Mesothelial cell of epicardium (in vitro differentiated cells): ENCODE data around the gene KRT25. TPM values are rescaled to one million over a fixed set of nuclear protein-coding genes. Genes with fewer than 3 reads are reported as not detected.
"Not testable (repeated sequence)": the region's sequence is repeated elsewhere in the genome, so short reads cannot be mapped to it uniquely, and the experiment has no call there.

Experiments used
- DNase-seq, 2 experiments: peaks; one replicate each; pipeline ENCODE4 v3.0.0; 2021; ENCODE audit warnings: low spot score in 2 of 2; ENCODE audit not compliant: unreplicated experiment in 2 of 2
- H3K27ac Mint-ChIP-seq: 2 replicates; pipeline ENCODE4 v1.8.0; 2021; ENCODE audit warnings: mixed read lengths
- H3K27me3 Mint-ChIP-seq: 2 replicates; pipeline ENCODE4 v1.8.0; 2021; ENCODE audit warnings: low read depth, mixed read lengths
- H3K36me3 Mint-ChIP-seq: 2 replicates; pipeline ENCODE4 v1.8.0; 2021; ENCODE audit warnings: mixed read lengths
- H3K4me1 Mint-ChIP-seq: 2 replicates; pipeline ENCODE4 v1.8.0; 2021; ENCODE audit warnings: mixed read lengths
- H3K4me3 Mint-ChIP-seq: 2 replicates; pipeline ENCODE4 v1.8.0; 2021; ENCODE audit warnings: mild to moderate bottlenecking, moderate library complexity, mixed read lengths
- H3K9me3 Mint-ChIP-seq: 2 replicates; pipeline ENCODE4 v1.8.0; 2021; ENCODE audit warnings: mixed read lengths
- CTCF ChIP-seq: fragments of 200-600 bp; sonication (generic); IDR thresholded peaks from one replicate; pipeline ENCODE4 v1.5.0; 2021; ENCODE audit warnings: antibody characterized with exemption; ENCODE audit not compliant: unreplicated experiment
- total RNA-seq: library from RNA; stranded (reverse); gene quantifications from 3 replicates; pipeline ENCODE4 v1.2.1, GENCODE V29; 2021

The KRT25 gene
- total RNA-seq, 1 donor from 2014 or later: not detected

- Mint-ChIP-seq H3K4me3 (no peak overlapping the region), H3K4me1 (no peaks in the 10 kb centered on the region), H3K27me3 (peaks cover 66% of the 10 kb centered on the region), H3K36me3 (no peaks in the 10 kb centered on the region), H3K9me3 (peaks cover 3% of the 10 kb centered on the region), H3K27ac (no peak overlapping the region)
- no peak for TF ChIP-seq CTCF
- no peak for DNase-seq
Observed at GRCh38 chr17:40751065-40751464, 4.1 kb downstream of the KRT25 start.

GRCh38 chr17:40750391-40750790 is 4.7 kb downstream of the KRT25 start:
- H3K27ac Mint-ChIP-seq: no peak overlapping the region
- H3K4me1 Mint-ChIP-seq: no peaks in the 10 kb centered on the region
- DNase-seq: no peak
- no peak overlapping the region for H3K4me3 Mint-ChIP-seq
- no peak for TF ChIP-seq CTCF
- H3K9me3 Mint-ChIP-seq: peaks cover 3% of the 10 kb centered on the region
- peaks cover 63% of the 10 kb centered on the region for H3K27me3 Mint-ChIP-seq
- H3K36me3 Mint-ChIP-seq: no peaks in the 10 kb centered on the region

DNA sequence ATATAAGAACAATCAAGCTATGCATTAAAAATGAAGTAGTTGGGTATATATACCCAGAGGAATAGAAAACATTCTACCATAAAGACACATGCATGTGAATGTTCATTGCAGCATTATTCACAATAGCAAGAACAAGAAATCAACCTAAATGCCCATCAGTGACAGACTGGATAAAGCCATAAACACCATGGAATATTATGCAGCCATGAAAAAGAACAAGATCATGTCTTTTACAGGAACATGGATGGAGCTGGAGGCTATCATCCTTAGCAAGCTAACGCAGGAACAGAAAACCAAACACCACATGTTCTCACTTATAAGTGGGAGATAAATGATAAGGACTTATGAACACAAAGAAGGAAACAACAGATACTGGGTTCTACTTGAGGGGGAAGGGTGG is 6.5 kb downstream of the KRT25 start:
- not testable (repeated sequence) for H3K9me3 Mint-ChIP-seq, DNase-seq, H3K4me3 Mint-ChIP-seq, H3K36me3 Mint-ChIP-seq, H3K27ac Mint-ChIP-seq, H3K4me1 Mint-ChIP-seq
- peaks cover 63% of the 10 kb centered on the region for H3K27me3 Mint-ChIP-seq

GRCh38 chr17:40738553-40738952 is 16.6 kb downstream of the KRT25 start:
- peaks cover 69% of the 10 kb centered on the region for H3K27me3 Mint-ChIP-seq
- no peak overlapping the region for H3K27ac Mint-ChIP-seq
- no peak for DNase-seq
- H3K4me1 Mint-ChIP-seq: no peaks in the 10 kb centered on the region
- H3K36me3 Mint-ChIP-seq: peaks cover 2% of the 10 kb centered on the region
- H3K9me3 Mint-ChIP-seq: peaks cover 11% of the 10 kb centered on the region
- no peak overlapping the region for H3K4me3 Mint-ChIP-seq
- TF ChIP-seq CTCF: no peak

DNA sequence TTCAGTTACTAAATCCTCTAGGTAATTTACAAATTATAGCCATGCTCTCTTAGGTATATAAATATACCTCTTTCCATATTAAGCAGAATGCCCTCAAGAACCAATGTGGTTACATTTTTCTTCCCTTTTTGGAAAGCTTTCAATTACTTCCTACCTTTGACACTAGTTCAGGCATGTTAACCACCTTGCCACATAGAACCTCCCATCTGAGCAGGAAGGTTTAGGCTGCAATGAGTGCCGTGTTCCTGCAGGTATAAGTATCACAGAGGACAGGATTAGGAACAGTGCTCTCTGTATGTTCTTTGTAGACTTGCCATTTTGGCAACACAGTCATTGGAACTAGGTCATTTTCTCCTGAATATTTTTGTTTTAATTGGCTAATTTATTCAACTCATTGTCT is 20.1 kb downstream of the KRT25 start:
- H3K4me1 Mint-ChIP-seq: no peaks in the 10 kb centered on the region
- no peak for TF ChIP-seq CTCF
- H3K27me3 Mint-ChIP-seq: peaks cover 73% of the 10 kb centered on the region
- H3K27ac Mint-ChIP-seq: no peak overlapping the region
- H3K4me3 Mint-ChIP-seq: no peak overlapping the region
- H3K36me3 Mint-ChIP-seq: no peaks in the 10 kb centered on the region
- no peak for DNase-seq
- no peaks in the 10 kb centered on the region for H3K9me3 Mint-ChIP-seq

DNA sequence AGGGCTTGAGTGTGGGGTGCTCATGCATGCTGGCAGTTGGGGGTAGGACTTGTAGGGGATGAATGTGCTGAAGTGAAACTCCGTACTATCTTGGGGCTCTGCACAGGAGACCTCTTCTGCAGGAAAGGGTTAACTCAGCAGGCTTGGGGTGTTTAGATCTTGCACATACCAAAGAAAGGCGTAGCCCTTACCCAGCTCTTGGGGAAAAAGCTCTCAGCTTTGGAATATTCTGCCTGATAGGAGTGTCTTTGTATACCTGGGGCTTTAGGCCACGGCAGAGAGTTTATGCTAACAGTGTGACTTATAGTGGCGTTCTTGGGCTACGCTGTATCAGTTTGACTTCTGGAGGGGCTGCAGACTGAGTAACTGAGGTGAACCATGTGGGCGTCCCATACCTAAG is 21.1 kb downstream of the KRT25 start:
- Mint-ChIP-seq H3K36me3 (no peaks in the 10 kb centered on the region), H3K27ac (no peak overlapping the region), H3K4me1 (no peaks in the 10 kb centered on the region), H3K27me3 (peaks cover 73% of the 10 kb centered on the region), H3K9me3 (no peaks in the 10 kb centered on the region), H3K4me3 (no peak overlapping the region)
- DNase-seq: no peak
- no peak for TF ChIP-seq CTCF
